Caco-2 (cell line): ENCODE results near the gene PTPN3. TPM values are rescaled to one million over a fixed set of nuclear protein-coding genes. Genes with fewer than 3 reads are reported as not detected.

Source experiments
- BruUV-seq: library from RNA; stranded (reverse); fragments of 400-500 nt; replicated peaks from 2 replicates; lab custom pipeline; 2021; lab: Mats Ljungman, UMichigan
- CTCF ChIA-PET: fragments of 300-600 bp; sonication (Branson Sonifier 250); formaldehyde crosslinking; loops from one replicate; lab custom pipeline; 2022; ENCODE audit warnings: antibody characterized with exemption; lab: Charles Lee
- POLR2A ChIA-PET: fragments of 300-600 bp; sonication (Branson Sonifier 250); formaldehyde crosslinking; loops from one replicate; lab custom pipeline; 2022; ENCODE audit warnings: antibody characterized with exemption; lab: Charles Lee
- DNase-seq, 2 experiments: peaks; one replicate each; pipeline versions ENCODE4 v3.0.0 to v3.0.0-alpha.2; 2020 to 2022
- H3K27me3 ChIP-seq: replicated peaks from 2 replicates; pipeline ENCODE4 v1.6.0; 2011; ENCODE audit warnings: low read length; ENCODE audit not compliant: control insufficient read depth, insufficient read depth
- H3K36me3 ChIP-seq: 2 replicates; pipeline ENCODE4 v1.5.1; 2011; ENCODE audit warnings: low read length; ENCODE audit not compliant: control insufficient read depth, insufficient read depth
- H3K4me1 ChIP-seq: fragments of 250-450 bp; sonication (Bioruptor Pico); 2 replicates; pipeline ENCODE4 v1.5.1; 2020; ENCODE audit warnings: mild to moderate bottlenecking
- H3K4me3 ChIP-seq: 2 replicates; pipeline ENCODE4 v1.5.1; 2011; ENCODE audit warnings: low read depth, mild to moderate bottlenecking, control low read depth, low read length
- H3K9me3 ChIP-seq: fragments of 250-450 bp; sonication (Bioruptor Pico); 2 replicates; pipeline ENCODE4 v1.5.1; 2020; ENCODE audit warnings: mild to moderate bottlenecking, moderate library complexity
- H3K27ac Mint-ChIP-seq: one replicate; pipeline ENCODE4 v1.8.0; 2022; ENCODE audit warnings: mixed read lengths; ENCODE audit not compliant: unreplicated experiment
- H3K27me3 Mint-ChIP-seq: one replicate; pipeline ENCODE4 v1.8.0; 2022; ENCODE audit warnings: mixed read lengths; ENCODE audit not compliant: insufficient read depth, unreplicated experiment
- H3K36me3 Mint-ChIP-seq: one replicate; pipeline ENCODE4 v1.8.0; 2022; ENCODE audit warnings: mild to moderate bottlenecking, mixed read lengths; ENCODE audit not compliant: insufficient read depth, unreplicated experiment
- H3K4me1 Mint-ChIP-seq: one replicate; pipeline ENCODE4 v1.8.0; 2022; ENCODE audit warnings: low read depth, mixed read lengths; ENCODE audit not compliant: unreplicated experiment
- H3K4me3 Mint-ChIP-seq: one replicate; pipeline ENCODE4 v1.8.0; 2022; ENCODE audit warnings: mild to moderate bottlenecking, moderate library complexity, mixed read lengths; ENCODE audit not compliant: unreplicated experiment
- H3K9me3 Mint-ChIP-seq: one replicate; pipeline ENCODE4 v1.8.0; 2022; ENCODE audit warnings: mixed read lengths; ENCODE audit not compliant: unreplicated experiment
- CTCF ChIP-seq, 2 experiments: fragments of 200-600 bp in 1 of 2; IDR thresholded peaks; 1 replicate in 1 of 2; 2 replicates in 1 of 2; pipeline versions ENCODE4 v1.5.1 to v1.8.0; 2011 to 2022; ENCODE audit warnings: antibody characterized with exemption in 1 of 2, control low read depth in 1 of 2, inconsistent platforms in 1 of 2, low read depth in 1 of 2, low read length in 1 of 2, mild to moderate bottlenecking in 1 of 2, moderate library complexity in 1 of 2; ENCODE audit not compliant: insufficient read depth in 1 of 2, severe bottlenecking in 1 of 2, unreplicated experiment in 1 of 2
- intact Hi-C: fragments of 100-400 bp; cut with micrococcal nuclease; formaldehyde crosslinking; loops from one replicate; pipeline ENCODE4 v1.10.0; 2022; ENCODE audit not compliant: unreplicated experiment
- total RNA-seq: library from RNA; stranded (reverse); gene quantifications from 2 replicates; pipeline ENCODE4 v1.2.3, GENCODE V29; 2022

PTPN3 gene
- total RNA-seq, 1 experiment from 2014 or later = 12.4 TPM

- intact Hi-C loops = no loop called here
- no peak for DNase-seq
- POLR2A ChIA-PET = no interaction called here
- no peaks in the 10 kb centered on the region for H3K9me3 Mint-ChIP-seq
- H3K27me3 Mint-ChIP-seq = no peaks in the 10 kb centered on the region
- BruUV-seq = no TSS peak
- Histone ChIP-seq H3K4me3 (no peak overlapping the region), H3K36me3 (no peaks in the 10 kb centered on the region), H3K4me1 (no peaks in the 10 kb centered on the region), H3K27me3 (no peaks in the 10 kb centered on the region), H3K9me3 (no peaks in the 10 kb centered on the region)
- peaks cover 6% of the 10 kb centered on the region for H3K36me3 Mint-ChIP-seq
- no peaks in the 10 kb centered on the region for H3K4me1 Mint-ChIP-seq
- no peak overlapping the region for H3K27ac Mint-ChIP-seq
- CTCF ChIA-PET = no interaction called here
- no peak for TF ChIP-seq CTCF (IDR thresholded peaks at IDR 0.05; ENCODE audit: insufficient read depth in 1 of 2, low read depth in 1 of 2, low read length in 1 of 2, severe bottlenecking in 1 of 2, unreplicated experiment in 1 of 2)
- H3K4me3 Mint-ChIP-seq = no peak overlapping the region
Observed at GRCh38 chr9:109417054-109417453, 81.1 kb downstream of the PTPN3 start.

GRCh38 chr9:109416135-109416706 lies 81.9 kb downstream of the PTPN3 start:
- no TSS peak for BruUV-seq
- no peaks in the 10 kb centered on the region for H3K9me3 Mint-ChIP-seq
- no peak overlapping the region for H3K27ac Mint-ChIP-seq
- Histone ChIP-seq H3K9me3 (no peaks in the 10 kb centered on the region), H3K36me3 (no peaks in the 10 kb centered on the region), H3K4me3 (no peak overlapping the region), H3K27me3 (no peaks in the 10 kb centered on the region), H3K4me1 (no peaks in the 10 kb centered on the region)
- no peak overlapping the region for H3K4me3 Mint-ChIP-seq
- no peaks in the 10 kb centered on the region for H3K4me1 Mint-ChIP-seq
- peaks cover 8% of the 10 kb centered on the region for H3K36me3 Mint-ChIP-seq
- TF ChIP-seq CTCF (IDR thresholded peaks at IDR 0.05; ENCODE audit: insufficient read depth in 1 of 2, low read depth in 1 of 2, low read length in 1 of 2, severe bottlenecking in 1 of 2, unreplicated experiment in 1 of 2) = no peak
- intact Hi-C loops = no loop called here
- DNase-seq = no peak
- CTCF ChIA-PET = no interaction called here
- POLR2A ChIA-PET = no interaction called here
- no peaks in the 10 kb centered on the region for H3K27me3 Mint-ChIP-seq

GRCh38 chr9:109414125-109414785 lies 83.9 kb downstream of the PTPN3 start:
- Histone ChIP-seq H3K27me3 (no peaks in the 10 kb centered on the region), H3K36me3 (no peaks in the 10 kb centered on the region), H3K4me3 (no peak overlapping the region), H3K9me3 (no peaks in the 10 kb centered on the region), H3K4me1 (no peaks in the 10 kb centered on the region)
- intact Hi-C loops = no loop called here
- CTCF ChIA-PET = no interaction called here
- POLR2A ChIA-PET = no interaction called here
- H3K36me3 Mint-ChIP-seq = peaks cover 16% of the 10 kb centered on the region
- H3K27ac Mint-ChIP-seq = no peak overlapping the region
- H3K4me3 Mint-ChIP-seq = no peak overlapping the region
- H3K9me3 Mint-ChIP-seq = no peaks in the 10 kb centered on the region
- no peaks in the 10 kb centered on the region for H3K27me3 Mint-ChIP-seq
- H3K4me1 Mint-ChIP-seq = no peaks in the 10 kb centered on the region
- DNase-seq = no peak
- no peak for TF ChIP-seq CTCF (IDR thresholded peaks at IDR 0.05; ENCODE audit: insufficient read depth in 1 of 2, low read depth in 1 of 2, low read length in 1 of 2, severe bottlenecking in 1 of 2, unreplicated experiment in 1 of 2)
- no TSS peak for BruUV-seq
